Activated T-cell treated with anti-CD3 and anti-CD28 coated beads, Interleukin-2, amount 50 U/mL, for 48 hours (primary cell): ENCODE data around the gene ZNF521.

Experiments
- DNase-seq, 2 experiments: peaks; one replicate each; pipeline ENCODE4 v3.0.0-alpha.2; 2020

Gene ZNF521

GRCh38 chr18:25113566-25113965 lies 238.4 kb downstream of the ZNF521 start:
- DNase-seq: no peak

GRCh38 chr18:25112821-25113434 lies 239.0 kb downstream of the ZNF521 start:
- DNase-seq: no peak

GRCh38 chr18:25111377-25112288 lies 240.3 kb downstream of the ZNF521 start:
- DNase-seq: no peak

- DNase-seq: no peak
These were observed 242.5 kb downstream of the ZNF521 start for GRCh38 chr18:25109484-25109883.

- no peak for DNase-seq
These were observed 248.4 kb downstream of the ZNF521 start for GRCh38 chr18:25103468-25104155.

- DNase-seq: no peak
These were observed 249.3 kb downstream of the ZNF521 start for GRCh38 chr18:25102662-25103061.

- DNase-seq: no peak
These were observed 251.5 kb downstream of the ZNF521 start for GRCh38 chr18:25100418-25100817.

GRCh38 chr18:25099895-25100294 lies 252.1 kb downstream of the ZNF521 start:
- DNase-seq: no peak

GRCh38 chr18:25097569-25098056 lies 254.4 kb downstream of the ZNF521 start:
- DNase-seq: no peak

GRCh38 chr18:25097057-25097456 lies 254.9 kb downstream of the ZNF521 start:
- DNase-seq: no peak

- DNase-seq: no peak
These were observed 258.8 kb downstream of the ZNF521 start for GRCh38 chr18:25093141-25093540.

- DNase-seq: no peak
These were observed 262.5 kb downstream of the ZNF521 start for GRCh38 chr18:25089470-25089869.

GRCh38 chr18:25086876-25087275 lies 265.1 kb downstream of the ZNF521 start:
- no peak for DNase-seq

GRCh38 chr18:25081001-25081400 lies 271.0 kb downstream of the ZNF521 start:
- no peak for DNase-seq

GRCh38 chr18:25080211-25080610 lies 271.8 kb downstream of the ZNF521 start:
- DNase-seq: no peak

GRCh38 chr18:25077944-25078723 lies 273.8 kb downstream of the ZNF521 start:
- no peak for DNase-seq

- no peak for DNase-seq
These were observed 274.7 kb downstream of the ZNF521 start for GRCh38 chr18:25077038-25077943.

- DNase-seq: no peak
These were observed 276.2 kb downstream of the ZNF521 start for GRCh38 chr18:25075783-25076182.

- DNase-seq: no peak
These were observed 276.6 kb downstream of the ZNF521 start for GRCh38 chr18:25075331-25075730.

- no peak for DNase-seq
These were observed 277.0 kb downstream of the ZNF521 start for GRCh38 chr18:25074925-25075324.

GRCh38 chr18:25072205-25072604 lies 279.8 kb downstream of the ZNF521 start:
- DNase-seq: no peak
